ENCODE results near the gene BAG5. TPM values are rescaled to one million over a fixed set of nuclear protein-coding genes. Genes with fewer than 3 reads are reported as not detected.

The BAG5 gene
- total and polyA plus RNA-seq, 2 of the 8 experiments (the other 6 are each of a cell fraction or from before 2014, with no cell fraction given), result 7.4 to 29.5 TPM

DNA sequence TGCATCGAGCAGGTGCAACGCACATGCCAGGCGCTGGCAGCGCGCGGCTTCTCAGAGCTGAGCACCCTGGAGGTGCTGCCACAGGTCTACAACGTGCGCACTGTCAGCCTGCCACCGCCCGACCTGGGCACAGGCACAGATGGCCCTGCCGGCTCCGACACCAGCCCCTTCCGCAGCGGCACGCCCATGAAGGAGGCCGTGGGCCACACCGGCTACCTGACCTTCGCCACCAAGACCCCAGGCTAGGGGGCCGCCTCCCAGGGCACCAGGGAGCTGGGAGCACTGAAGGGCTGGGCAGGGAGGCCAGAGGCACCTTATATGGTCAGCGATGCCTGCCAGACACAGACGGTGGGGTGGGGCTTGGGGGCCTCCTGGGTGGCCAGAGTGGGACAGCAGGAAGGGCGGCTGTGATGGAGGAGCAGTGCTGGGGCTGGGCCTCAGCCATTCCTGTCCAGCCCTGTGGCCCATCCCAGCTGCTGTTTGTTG, 27.8 kb downstream of the BAG5 start:
- Histone ChIP-seq H2AFZ (ENCODE audit: low read length) (no peak overlapping the region), H3K14ac (ENCODE audit: insufficient read length) (no peak overlapping the region), H3K4me2 (ENCODE audit: insufficient read depth in 1 of 2, low read depth in 2 of 2, low read length in 2 of 2) (no peak overlapping the region), H3K56ac (replicated peaks; ENCODE audit: insufficient read length, low read depth, low read length) (no peak overlapping the region), H3K27me3 (replicated peaks in 1 of 4; ENCODE audit: control insufficient read depth in 3 of 4, extremely low read depth in 1 of 4, insufficient read depth in 3 of 4, low read length in 3 of 4) (no peaks in the 10 kb centered on the region; a peak in 2 of 7 replicates), H3K79me2 (ENCODE audit: control insufficient read depth in 1 of 2, insufficient read depth in 2 of 2, low read length in 2 of 2) (peaks cover 3 to 15% of the 10 kb centered on the region in 2 experiments; a peak in 3 of 4 replicates), H2BK12ac (ENCODE audit: low read depth, low read length) (no peak overlapping the region), H4K91ac (replicated peaks; ENCODE audit: insufficient read length, low read length) (no peak overlapping the region), H4K20me1 (replicated peaks in 1 of 2; ENCODE audit: control insufficient read depth in 1 of 2, insufficient read depth in 2 of 2, low read length in 2 of 2) (peaks cover 13 to 49% of the 10 kb centered on the region in 2 experiments), H3K4me1 (replicated peaks in 1 of 4; ENCODE audit: control insufficient read depth in 3 of 4, insufficient read depth in 4 of 4, low read length in 3 of 4) (peaks cover 0 to 6% (median 5%) of the 10 kb centered on the region in 4 experiments; a peak in 6 of 7 replicates), H3K4ac (replicated peaks; ENCODE audit: insufficient read length, low read depth, low read length) (no peak overlapping the region), H3K9ac (replicated peaks in 1 of 4; ENCODE audit: extremely low read depth in 1 of 4, low read depth in 3 of 4, low read length in 3 of 4) (no peak overlapping the region), H2BK15ac (ENCODE audit: low read length) (no peak overlapping the region), H3K23me2 (ENCODE audit: low read depth, low read length) (peaks cover 2% of the 10 kb centered on the region; the same call in 1 of the 2 replicates), H3K27ac (ENCODE audit: low read depth, low read length) (no peak overlapping the region), H4K8ac (ENCODE audit: extremely low read depth, insufficient read depth, low read length) (peak overlapping the region; percentile 5; the same call in 1 of the 2 replicates), H2AK5ac (ENCODE audit: low read depth, low read length) (no peak overlapping the region), H3K36me3 (ENCODE audit: control insufficient read depth in 2 of 4, insufficient read depth in 4 of 4, low read length in 3 of 4) (peaks cover 0 to 17% (median 1%) of the 10 kb centered on the region in 4 experiments; a peak in 3 of 8 replicates), H4K5ac (ENCODE audit: insufficient read length, low read depth, low read length) (no peak overlapping the region), H2BK120ac (replicated peaks; ENCODE audit: low read depth, low read length) (no peak overlapping the region), H3K23ac (ENCODE audit: insufficient read length) (no peak overlapping the region), H3K18ac (ENCODE audit: extremely low read depth, low read length) (no peak overlapping the region), H2BK5ac (ENCODE audit: low read depth, low read length) (no peak overlapping the region), H3K79me1 (ENCODE audit: low read depth, low read length) (peaks cover 23% of the 10 kb centered on the region), H3K9me3 (ENCODE audit: insufficient read depth in 2 of 2, low read depth in 1 of 2, low read length in 1 of 2) (no peaks in the 10 kb centered on the region), H3K4me3 (ENCODE audit: extremely low read depth in 1 of 4, insufficient read depth in 2 of 4, low read depth in 3 of 4, low read length in 4 of 4) (no peak overlapping the region), H2BK20ac (ENCODE audit: low read length) (no peak overlapping the region)
- DNase-seq (ENCODE audit: low read depth in 1 of 2, low spot score in 2 of 2), result no peak
- ChIA-PET POLR2A (ENCODE audit: partially characterized antibody) (interaction anchor here (1.8 to 29.8 kb wide), 4 partner anchors 6 to 19 kb away, joined by 4 to 844 read pairs (median 74); partner anchors contain the start of gene CKB), CTCF (ENCODE audit: partially characterized antibody) (interaction anchor here (12.5 to 28.8 kb wide), 2 partner anchors 12 to 25 kb away, joined by 230 to 921 read pairs; partner anchors contain the start of gene CKB)
- 94% methylated on average over 22 of the region's 22 CpGs; no CpG with 5 or more reads in 1 of the 2 experiments for WGBS, 2 experiments (ENCODE audit: extremely low coverage in 1 of 2, insufficient coverage in 1 of 2, insufficient read length in 1 of 2, insufficient replicate concordance in 2 of 2, low coverage in 1 of 2, low lambda C conversion rate in 2 of 2, missing lambda C conversion rate in 1 of 2)
- FAIRE-seq, result no peak
- no peak for TF ChIP-seq RAD21 (IDR thresholded peaks at IDR 0.05 in 1 of 2, conservative IDR thresholded peaks at IDR 0.05 in 1 of 2; ENCODE audit: low read depth in 2 of 2, low read length in 2 of 2)
- TF ChIP-seq GABPA (IDR thresholded peaks at IDR 0.05; ENCODE audit: borderline replicate concordance, insufficient read depth, low read length), result no peak
- no peak for TF ChIP-seq CEBPB (IDR thresholded peaks at IDR 0.05; ENCODE audit: low read depth, low read length)
- TF ChIP-seq POU5F1 (IDR thresholded peaks at IDR 0.05; ENCODE audit: low read depth, low read length), result no peak
- no peak for TF ChIP-seq BRCA1 (IDR thresholded peaks at IDR 0.05; ENCODE audit: low read depth, low read length)
- no peak for TF ChIP-seq KDM5A (IDR thresholded peaks at IDR 0.05; ENCODE audit: low read length)
- no peak for TF ChIP-seq SP4 (IDR thresholded peaks at IDR 0.05; ENCODE audit: low read length)
- TF ChIP-seq BACH1 (IDR thresholded peaks at IDR 0.05; ENCODE audit: low read length), result no peak
- no peak for TF ChIP-seq RNF2 (IDR thresholded peaks at IDR 0.05; ENCODE audit: borderline replicate concordance, low read depth, low read length, missing control alignments, poor library complexity, severe bottlenecking)
- TF ChIP-seq CREB1 (IDR thresholded peaks at IDR 0.05), result no peak
- no peak for TF ChIP-seq NANOG (IDR thresholded peaks at IDR 0.05; ENCODE audit: insufficient read depth, low read depth, low read length, poor library complexity, severe bottlenecking)
- no peak for TF ChIP-seq TAF7 (optimal IDR thresholded peaks at IDR 0.05; ENCODE audit: borderline replicate concordance, low read depth, low read length)
- no peak for TF ChIP-seq GTF2F1 (IDR thresholded peaks at IDR 0.05; ENCODE audit: borderline replicate concordance, low read depth, low read length)

All from H1 (cell line).